Measurements from ENCODE around the gene FTCD. TPM values are rescaled to one million over a fixed set of nuclear protein-coding genes. Genes with fewer than 3 reads are reported as not detected.

FTCD gene
- total and polyA plus RNA-seq, 2 of the 8 experiments (the other 6 are each of a cell fraction or from before 2014, with no cell fraction given): 3.3 to 4.9 TPM

DNA sequence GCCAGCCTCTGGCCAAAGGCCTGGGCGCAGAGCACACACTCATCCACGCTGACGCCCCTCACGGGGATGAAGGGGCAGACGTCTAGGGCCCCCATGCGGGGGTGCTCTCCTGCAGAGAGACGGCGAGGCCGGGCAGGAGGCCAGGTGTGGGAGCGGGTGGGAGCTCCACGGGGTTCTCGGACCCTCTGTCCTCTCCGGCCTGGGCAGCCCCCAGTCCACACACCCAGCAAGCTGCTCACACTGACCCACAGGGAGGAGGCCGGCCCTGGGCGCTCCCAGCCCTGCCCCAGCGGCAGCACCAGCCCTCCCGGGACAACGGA lies 2.5 kb downstream of the FTCD start:
- Histone ChIP-seq H2BK5ac (ENCODE audit: low read depth, low read length) (peak overlapping the region; percentile 87; the same call in 1 of the 2 replicates), H2BK12ac (ENCODE audit: low read depth, low read length) (0 out of 2 replicates have a peak overlapping the region, but pooled peaks have one; percentile 90), H3K79me1 (ENCODE audit: low read depth, low read length) (no peaks in the 10 kb centered on the region), H3K4me1 (replicated peaks in 1 of 4; ENCODE audit: control insufficient read depth in 3 of 4, insufficient read depth in 4 of 4, low read length in 3 of 4) (peaks cover 0 to 24% (median 15%) of the 10 kb centered on the region in 4 experiments; a peak in 5 of 7 replicates), H3K27ac (ENCODE audit: low read depth, low read length) (no peak overlapping the region; the same call in 1 of the 2 replicates), H4K20me1 (replicated peaks in 1 of 2; ENCODE audit: control insufficient read depth in 1 of 2, insufficient read depth in 2 of 2, low read length in 2 of 2) (peaks cover 0 to 4% of the 10 kb centered on the region in 2 experiments), H3K56ac (replicated peaks; ENCODE audit: insufficient read length, low read depth, low read length) (no peak overlapping the region), H3K4me2 (ENCODE audit: insufficient read depth in 1 of 2, low read depth in 2 of 2, low read length in 2 of 2) (peak overlapping the region; percentile 2 to 50; a peak in 2 of 4 replicates), H3K9me3 (ENCODE audit: insufficient read depth in 2 of 2, low read depth in 1 of 2, low read length in 1 of 2) (no peaks in the 10 kb centered on the region), H3K4ac (replicated peaks; ENCODE audit: insufficient read length, low read depth, low read length) (no peak overlapping the region), H4K91ac (replicated peaks; ENCODE audit: insufficient read length, low read length) (no peak overlapping the region), H3K27me3 (replicated peaks in 1 of 4; ENCODE audit: control insufficient read depth in 3 of 4, extremely low read depth in 1 of 4, insufficient read depth in 3 of 4, low read length in 3 of 4) (no peaks in the 10 kb centered on the region), H2AFZ (ENCODE audit: low read length) (no peak overlapping the region), H3K14ac (ENCODE audit: insufficient read length) (no peak overlapping the region), H3K23me2 (ENCODE audit: low read depth, low read length) (no peaks in the 10 kb centered on the region), H3K23ac (ENCODE audit: insufficient read length) (no peak overlapping the region), H2BK120ac (replicated peaks; ENCODE audit: low read depth, low read length) (no peak overlapping the region), H4K5ac (ENCODE audit: insufficient read length, low read depth, low read length) (no peak overlapping the region), H3K79me2 (ENCODE audit: control insufficient read depth in 1 of 2, insufficient read depth in 2 of 2, low read length in 2 of 2) (no peaks in the 10 kb centered on the region), H2BK15ac (ENCODE audit: low read length) (no peak overlapping the region), H3K9ac (replicated peaks in 1 of 4; ENCODE audit: extremely low read depth in 1 of 4, low read depth in 3 of 4, low read length in 3 of 4) (no peak overlapping the region), H3K36me3 (ENCODE audit: control insufficient read depth in 2 of 4, insufficient read depth in 4 of 4, low read length in 3 of 4) (peaks cover 0 to 4% (median 0%) of the 10 kb centered on the region in 4 experiments; a peak in 1 of 8 replicates), H2BK20ac (ENCODE audit: low read length) (no peak overlapping the region), H4K8ac (ENCODE audit: extremely low read depth, insufficient read depth, low read length) (peak overlapping the region; percentile 86), H3K4me3 (ENCODE audit: extremely low read depth in 1 of 4, insufficient read depth in 2 of 4, low read depth in 3 of 4, low read length in 4 of 4) (no peak overlapping the region; a peak in 1 of 8 replicates), H3K18ac (ENCODE audit: extremely low read depth, low read length) (peak overlapping the region; percentile 71; the same call in 1 of the 2 replicates), H2AK5ac (ENCODE audit: low read depth, low read length) (no peak overlapping the region)
- TF ChIP-seq KDM1A (IDR thresholded peaks at IDR 0.05; ENCODE audit: borderline replicate concordance, low read length) (no peak), EGR1 (IDR thresholded peaks at IDR 0.05; ENCODE audit: borderline replicate concordance, low read depth, low read length) (no peak), RNF2 (IDR thresholded peaks at IDR 0.05; ENCODE audit: borderline replicate concordance, low read depth, low read length, missing control alignments, poor library complexity, severe bottlenecking) (no peak), POLR2A (IDR thresholded peaks at IDR 0.05; ENCODE audit: control extremely low read depth in 1 of 2, low read depth in 2 of 2, low read length in 2 of 2) (no peak), SIRT6 (IDR thresholded peaks at IDR 0.05; ENCODE audit: low read length) (no peak), MAFK (IDR thresholded peaks at IDR 0.05; ENCODE audit: low read depth, low read length) (no peak), CREB1 (IDR thresholded peaks at IDR 0.05) (no peak), JUN (IDR thresholded peaks at IDR 0.05; ENCODE audit: low read depth, low read length) (no peak)
- TF ChIP-seq, protein P1, sequence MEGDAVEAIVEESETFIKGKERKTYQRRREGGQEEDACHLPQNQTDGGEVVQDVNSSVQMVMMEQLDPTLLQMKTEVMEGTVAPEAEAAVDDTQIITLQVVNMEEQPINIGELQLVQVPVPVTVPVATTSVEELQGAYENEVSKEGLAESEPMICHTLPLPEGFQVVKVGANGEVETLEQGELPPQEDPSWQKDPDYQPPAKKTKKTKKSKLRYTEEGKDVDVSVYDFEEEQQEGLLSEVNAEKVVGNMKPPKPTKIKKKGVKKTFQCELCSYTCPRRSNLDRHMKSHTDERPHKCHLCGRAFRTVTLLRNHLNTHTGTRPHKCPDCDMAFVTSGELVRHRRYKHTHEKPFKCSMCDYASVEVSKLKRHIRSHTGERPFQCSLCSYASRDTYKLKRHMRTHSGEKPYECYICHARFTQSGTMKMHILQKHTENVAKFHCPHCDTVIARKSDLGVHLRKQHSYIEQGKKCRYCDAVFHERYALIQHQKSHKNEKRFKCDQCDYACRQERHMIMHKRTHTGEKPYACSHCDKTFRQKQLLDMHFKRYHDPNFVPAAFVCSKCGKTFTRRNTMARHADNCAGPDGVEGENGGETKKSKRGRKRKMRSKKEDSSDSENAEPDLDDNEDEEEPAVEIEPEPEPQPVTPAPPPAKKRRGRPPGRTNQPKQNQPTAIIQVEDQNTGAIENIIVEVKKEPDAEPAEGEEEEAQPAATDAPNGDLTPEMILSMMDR (IDR thresholded peaks at IDR 0.05; ENCODE audit: control extremely low read depth in 1 of 3, insufficient read depth in 1 of 3, low read depth in 1 of 3, low read length in 3 of 3): no peak
- CTCF ChIA-PET (ENCODE audit: partially characterized antibody): interaction anchor here (0.8 to 3.3 kb wide), 29 partner anchors 9 to 547 kb away, joined by 3 to 39 read pairs (median 4); no protein-coding TSS in a partner anchor
- 71% methylated on average over 17 of the region's 18 CpGs; no CpG with 5 or more reads in 1 of the 2 experiments for WGBS, 2 experiments (ENCODE audit: extremely low coverage in 1 of 2, insufficient coverage in 1 of 2, insufficient read length in 1 of 2, insufficient replicate concordance in 2 of 2, low coverage in 1 of 2, low lambda C conversion rate in 2 of 2, missing lambda C conversion rate in 1 of 2)
- FAIRE-seq (no peak), DNase-seq (ENCODE audit: low read depth in 1 of 2, low spot score in 2 of 2) (no peak)
- POLR2A ChIA-PET (ENCODE audit: partially characterized antibody): interaction anchor here (3.5 kb wide), 1 partner anchor 11 kb away, joined by 12 read pairs; no protein-coding TSS in a partner anchor

Data from H1 (cell line).